Stimulated activated naive CD4-positive, alpha-beta T cell (primary cell): ENCODE results near the gene FES.
"Not testable (repeated sequence)": the region's sequence is repeated elsewhere in the genome, so short reads cannot be mapped to it uniquely, and the experiment has no call there.

Source experiments
- DNase-seq, 6 experiments: peaks; one replicate each; lab custom pipeline; 2025; lab: John Stamatoyannopoulos, UW

FES gene

DNA sequence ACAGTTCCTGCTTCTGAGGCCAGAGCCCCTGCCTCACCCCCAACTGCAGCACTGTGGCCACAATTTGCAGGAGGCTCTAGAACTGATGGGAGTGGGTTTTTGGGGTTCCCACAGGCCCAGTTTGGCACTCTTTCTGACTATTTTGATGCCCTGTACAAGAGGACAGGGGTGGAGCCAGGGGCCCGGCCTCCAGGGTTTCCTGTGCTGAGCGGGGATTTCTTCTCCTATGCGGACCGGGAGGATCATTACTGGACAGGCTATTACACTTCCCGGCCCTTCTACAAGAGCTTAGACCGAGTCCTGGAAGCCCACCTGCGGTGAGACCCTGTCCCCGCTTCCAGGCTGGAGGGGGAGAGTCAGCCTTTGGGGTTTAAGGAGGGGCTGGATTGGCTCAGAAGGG lies 25.7 kb downstream of the FES start:
- DNase-seq, result no peak

DNA sequence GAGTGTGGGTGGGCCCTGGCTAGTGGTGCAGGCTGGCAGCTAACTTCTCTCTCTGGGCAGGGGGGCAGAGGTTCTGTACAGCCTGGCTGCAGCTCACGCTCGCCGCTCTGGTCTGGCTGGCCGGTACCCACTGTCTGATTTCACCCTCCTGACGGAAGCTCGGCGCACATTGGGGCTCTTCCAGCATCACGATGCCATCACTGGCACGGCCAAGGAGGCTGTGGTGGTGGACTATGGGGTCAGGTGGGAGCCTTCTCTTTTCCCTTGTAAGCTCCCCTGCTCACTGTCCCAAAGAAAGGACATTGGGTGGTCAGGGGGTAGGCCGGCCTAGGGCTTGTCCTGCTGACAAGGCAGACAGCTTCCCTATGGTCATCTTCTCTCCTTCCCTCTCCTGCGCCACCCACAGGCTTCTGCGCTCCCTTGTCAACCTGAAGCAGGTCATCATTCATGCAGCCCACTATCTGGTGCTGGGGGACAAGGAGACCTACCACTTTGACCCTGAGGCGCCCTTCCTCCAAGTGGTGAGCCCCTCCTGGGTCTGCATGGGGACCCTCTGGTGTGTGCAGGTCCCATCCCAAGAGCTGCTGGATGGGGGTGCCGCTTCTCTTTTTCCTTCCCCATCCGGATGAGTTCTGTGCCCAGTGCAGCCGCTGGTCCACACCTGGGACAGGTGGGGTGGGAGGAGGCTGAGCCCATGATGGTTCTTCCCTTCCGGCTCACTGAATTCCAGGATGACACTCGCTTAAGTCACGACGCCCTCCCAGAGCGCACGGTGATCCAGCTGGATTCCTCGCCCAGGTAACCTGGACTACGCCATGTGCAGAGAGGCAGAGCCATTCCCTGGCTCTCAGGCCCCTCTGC lies 26.4 kb downstream of the FES start:
- DNase-seq, result no peak

DNA sequence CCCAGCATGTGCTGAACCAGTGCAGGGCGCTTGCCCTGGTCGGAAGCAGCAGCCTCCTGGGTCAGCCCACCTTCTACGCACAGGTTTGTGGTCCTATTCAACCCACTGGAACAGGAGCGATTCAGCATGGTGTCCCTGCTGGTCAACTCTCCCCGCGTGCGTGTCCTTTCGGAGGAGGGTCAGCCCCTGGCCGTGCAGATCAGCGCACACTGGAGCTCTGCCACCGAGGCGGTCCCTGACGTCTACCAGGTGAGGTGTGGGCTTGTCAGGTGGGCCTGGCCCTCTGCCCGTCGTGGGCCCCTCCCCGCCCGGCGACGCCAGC lies 27.0 kb downstream of the FES start:
- no peak for DNase-seq

DNA sequence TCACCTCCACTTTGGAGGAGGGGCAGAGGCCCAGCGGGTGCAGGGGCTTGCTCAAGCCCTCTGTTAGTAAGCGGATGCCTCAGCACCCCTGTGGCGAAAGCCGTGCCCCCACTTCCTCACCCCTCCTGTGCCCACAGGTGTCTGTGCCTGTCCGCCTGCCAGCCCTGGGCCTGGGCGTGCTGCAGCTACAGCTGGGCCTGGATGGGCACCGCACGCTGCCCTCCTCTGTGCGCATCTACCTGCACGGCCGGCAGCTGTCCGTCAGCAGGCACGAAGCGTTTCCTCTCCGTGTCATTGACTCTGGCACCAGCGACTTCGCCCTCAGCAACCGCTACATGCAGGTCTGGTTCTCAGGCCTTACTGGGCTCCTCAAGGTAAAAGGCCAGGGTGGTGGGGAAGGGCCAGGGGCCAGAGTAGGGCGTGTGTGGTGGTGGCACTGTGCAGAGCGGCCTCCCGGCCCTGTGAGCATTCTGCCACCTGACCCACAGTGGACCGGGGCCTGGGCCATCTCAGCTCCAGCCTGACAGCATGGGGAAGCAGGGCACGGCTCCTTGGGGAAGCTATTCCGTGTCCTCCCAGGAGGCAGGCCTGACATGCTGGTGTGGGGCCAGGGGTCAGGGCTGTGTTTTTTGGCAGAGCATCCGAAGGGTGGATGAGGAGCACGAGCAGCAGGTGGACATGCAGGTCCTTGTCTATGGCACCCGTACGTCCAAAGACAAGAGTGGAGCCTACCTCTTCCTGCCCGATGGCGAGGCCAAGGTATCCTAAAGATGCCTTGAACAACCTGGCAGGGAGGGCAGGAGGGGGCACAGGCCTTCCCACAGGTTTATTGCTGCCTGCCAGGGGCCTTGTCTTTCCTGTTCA lies 27.8 kb downstream of the FES start:
- no peak for DNase-seq

DNA sequence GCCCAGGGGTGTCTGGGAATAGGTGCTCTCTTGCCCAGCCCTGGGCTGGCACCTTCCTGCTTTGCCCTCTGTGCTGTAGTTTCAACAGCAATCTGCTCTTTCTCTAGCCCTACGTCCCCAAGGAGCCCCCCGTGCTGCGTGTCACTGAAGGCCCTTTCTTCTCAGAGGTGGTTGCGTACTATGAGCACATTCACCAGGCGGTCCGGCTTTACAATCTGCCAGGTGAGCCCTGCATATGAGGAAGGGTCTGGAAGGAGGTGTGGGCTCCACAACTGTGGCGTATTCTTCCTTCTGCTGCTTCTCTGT lies 28.4 kb downstream of the FES start:
- DNase-seq, result no peak

DNA sequence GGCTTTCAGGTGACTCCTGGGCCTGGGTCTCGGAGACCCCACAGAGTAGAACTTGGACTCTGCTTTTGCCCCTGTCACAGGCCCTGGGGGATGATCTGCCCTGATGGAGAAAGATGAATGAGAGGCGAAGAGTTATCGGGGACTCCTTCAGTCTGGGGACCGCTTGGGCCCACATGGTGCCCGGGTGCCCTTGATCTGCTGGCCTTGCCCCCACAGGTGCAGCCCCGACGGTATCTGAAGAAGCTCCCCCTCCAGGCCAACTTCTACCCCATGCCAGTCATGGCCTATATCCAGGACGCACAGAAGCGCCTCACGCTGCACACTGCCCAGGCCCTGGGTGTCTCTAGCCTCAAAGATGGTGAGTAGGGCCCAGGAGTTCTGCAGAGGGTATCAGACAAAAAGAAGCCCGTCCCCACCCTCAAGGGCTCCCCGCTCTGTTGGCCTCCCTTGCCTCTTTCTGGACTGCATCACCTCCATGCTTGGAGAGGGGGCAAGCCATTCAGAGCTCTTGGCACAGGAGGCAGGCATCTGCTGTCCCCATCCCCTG lies 29.2 kb downstream of the FES start:
- no peak for DNase-seq

DNA sequence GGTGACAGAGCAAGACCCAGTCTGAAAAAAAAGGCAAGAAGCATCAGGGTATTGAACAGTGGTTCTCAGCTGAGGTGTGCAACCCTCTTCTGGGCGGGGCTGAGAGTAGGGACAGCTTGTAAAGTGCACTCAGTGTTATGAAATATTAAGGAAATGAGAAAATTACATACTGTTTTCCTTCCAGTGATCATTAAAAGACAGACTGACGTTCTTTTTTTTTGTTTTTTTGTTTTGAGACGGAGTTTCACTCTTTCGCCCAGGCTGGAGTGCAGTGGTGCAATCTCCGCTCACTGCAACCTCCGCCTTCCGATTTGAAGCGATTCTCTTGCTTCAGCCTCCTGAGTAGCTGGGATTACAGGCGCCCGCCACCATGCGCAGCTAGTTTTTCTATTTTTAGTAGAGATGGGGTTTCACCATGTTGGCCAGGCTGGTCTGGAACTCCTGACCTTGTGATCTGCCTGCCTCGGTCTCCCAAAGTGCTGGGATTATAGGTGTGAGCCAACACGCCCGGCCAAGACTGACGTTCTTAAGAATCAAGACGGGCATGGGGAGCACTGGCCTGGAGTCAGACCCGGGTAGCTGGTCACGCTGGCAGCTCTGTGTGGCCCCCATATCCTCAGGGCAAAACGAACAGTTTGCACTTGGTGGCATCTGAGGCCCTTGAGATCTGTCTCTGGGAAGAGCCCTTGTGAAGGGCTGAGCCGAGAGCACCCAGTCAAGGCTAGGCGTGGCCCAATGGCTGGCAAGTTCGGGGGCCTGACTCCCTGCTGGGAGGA lies 30.2 kb downstream of the FES start:
- no peak for DNase-seq

DNA sequence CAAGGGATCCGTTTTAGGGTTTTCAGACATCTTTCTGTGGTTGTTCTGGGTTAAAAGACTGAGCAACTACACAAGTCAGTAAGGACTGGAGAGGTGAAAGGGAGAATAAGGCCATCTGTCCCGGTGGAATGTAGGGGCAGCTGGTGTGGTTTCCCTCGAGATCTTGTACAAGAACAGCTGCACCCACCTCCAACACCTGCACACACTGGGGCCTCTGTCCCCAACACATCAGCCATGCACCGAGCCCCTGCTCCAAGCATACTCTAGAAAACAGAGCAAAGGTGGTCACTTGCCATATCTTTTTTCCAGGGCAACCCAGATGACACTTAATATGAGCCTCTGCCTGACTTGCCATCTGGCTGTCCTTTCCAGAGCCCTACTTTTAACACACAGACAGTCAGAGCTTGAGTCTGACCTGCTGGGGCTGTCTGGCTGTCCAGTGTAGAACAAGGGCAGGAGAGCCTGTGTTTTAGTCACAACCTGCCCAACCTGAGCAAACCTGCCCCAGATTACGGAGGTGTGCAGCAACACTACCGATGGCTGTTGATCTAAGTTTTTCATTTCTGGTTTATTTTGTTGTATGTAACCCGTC lies 31.0 kb downstream of the FES start:
- no peak for DNase-seq

DNA sequence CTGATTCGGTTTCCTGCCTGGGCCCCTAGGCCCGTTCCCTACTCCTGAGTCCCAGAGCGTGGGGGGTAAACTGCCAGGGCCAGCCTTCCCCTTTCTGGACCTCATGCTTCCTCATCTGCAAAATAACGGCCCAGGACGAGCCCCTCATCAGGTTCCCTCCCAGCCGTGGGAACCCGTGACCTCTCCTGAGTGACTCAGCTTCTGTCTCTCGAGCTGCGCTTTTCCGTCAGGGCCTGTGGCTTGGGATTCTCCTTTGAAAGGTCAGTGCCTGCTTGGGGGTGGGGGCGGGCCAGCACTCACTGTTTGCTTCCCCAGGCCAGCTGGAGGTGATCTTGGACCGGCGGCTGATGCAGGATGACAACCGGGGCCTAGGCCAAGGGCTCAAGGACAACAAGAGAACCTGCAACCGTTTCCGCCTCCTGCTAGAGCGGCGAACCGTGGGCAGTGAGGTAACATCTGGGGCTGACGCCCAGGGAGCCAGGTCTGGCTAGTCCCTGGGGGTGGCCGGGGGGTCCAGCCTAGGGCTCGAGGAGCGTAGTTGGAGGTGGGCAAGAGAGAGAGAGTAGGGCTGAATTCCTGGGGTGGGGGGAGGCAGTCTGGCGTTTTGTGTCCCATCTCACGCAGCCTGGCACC lies 31.6 kb downstream of the FES start:
- DNase-seq, result no peak

DNA sequence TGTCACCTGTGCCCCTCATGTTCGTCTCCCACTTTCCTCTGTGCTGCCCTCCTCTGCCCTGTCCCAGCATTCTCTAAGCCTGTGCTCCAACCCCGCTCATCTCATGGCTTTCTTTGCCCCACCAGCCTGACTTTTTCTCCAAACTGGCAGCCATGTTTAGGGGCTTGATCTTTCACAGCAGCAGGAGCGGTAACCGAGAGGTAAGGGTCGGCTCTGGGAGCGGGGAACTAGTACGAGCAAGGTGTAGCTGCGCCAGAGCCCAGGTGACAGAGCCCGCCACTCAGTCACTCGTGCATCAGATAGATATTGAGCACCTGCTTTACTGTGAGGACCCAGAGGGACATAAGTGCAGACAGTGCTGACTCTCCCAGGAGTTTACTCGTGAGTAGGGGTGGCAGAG lies 32.2 kb downstream of the FES start:
- no peak for DNase-seq

DNA sequence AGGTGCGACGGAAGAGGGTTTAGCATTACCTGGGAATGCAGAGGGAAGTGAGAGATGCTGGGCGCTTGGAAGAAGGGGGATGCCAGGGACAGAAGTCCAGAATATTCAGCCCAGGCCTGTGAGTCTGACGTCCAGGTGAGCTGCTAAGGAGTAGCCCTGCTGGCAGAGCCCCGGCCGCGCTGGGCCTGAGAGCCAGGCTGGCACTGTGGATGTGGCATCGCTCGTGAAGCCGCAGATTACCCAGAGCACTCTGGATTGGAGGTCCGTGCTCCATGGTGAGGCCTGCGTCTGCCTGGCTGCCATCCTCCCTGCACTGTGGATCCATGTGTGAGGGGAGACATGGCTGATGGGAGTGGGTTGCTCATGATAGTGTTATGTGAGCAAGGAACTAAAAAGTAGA lies 33.3 kb downstream of the FES start:
- DNase-seq, result no peak

DNA sequence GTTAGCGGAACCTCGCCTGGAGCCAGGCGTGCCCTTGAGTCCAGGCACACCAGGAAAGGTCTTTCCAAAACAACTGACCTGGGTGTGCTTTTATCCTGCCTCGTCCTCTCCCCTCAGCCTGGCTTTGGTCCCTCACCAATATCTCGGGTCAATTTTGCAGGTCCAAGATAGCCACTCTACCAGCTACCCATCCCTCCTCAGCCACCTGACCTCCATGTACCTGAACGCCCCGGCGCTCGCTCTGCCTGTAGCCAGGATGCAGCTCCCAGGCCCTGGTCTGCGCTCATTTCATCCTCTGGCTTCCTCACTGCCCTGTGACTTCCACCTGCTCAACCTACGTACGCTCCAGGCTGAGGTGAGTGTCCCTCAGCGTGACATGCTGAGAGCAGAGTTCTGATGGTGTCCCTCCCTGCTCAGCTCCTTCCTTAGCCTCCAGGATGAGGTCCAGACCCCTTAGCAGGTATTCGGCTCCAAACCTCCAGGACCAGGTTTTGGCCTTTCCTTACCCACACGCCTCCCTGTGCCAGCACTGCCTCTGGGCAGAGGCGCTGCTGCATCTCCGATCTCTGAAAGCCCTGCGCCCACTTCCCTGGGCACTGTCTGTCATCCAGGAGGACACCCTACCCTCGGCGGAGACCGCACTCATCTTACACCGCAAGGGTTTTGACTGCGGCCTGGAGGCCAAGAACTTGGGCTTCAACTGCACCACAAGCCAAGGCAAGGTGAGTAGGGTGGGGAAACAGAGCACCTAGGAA lies 33.9 kb downstream of the FES start:
- DNase-seq, result no peak

DNA sequence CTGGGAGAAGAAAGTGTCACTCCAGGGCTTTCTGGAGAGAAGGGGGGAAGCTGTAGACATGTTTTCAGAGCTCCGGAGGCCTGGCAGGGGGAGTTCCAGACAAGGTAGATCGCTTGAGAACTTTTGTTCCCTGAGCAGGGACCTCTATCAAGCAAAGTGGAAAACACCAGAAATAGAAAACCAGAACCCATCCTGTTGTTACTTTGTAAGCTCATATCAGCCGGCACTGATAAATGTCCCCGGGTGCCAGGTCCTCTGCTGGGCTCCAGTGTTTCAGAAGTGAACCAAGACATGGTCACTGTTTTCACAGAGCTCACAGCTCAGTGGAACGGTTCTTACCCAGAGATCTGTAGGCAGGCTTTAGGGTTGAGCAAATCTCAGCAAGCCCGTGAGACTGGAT lies 34.5 kb downstream of the FES start:
- DNase-seq, result no peak

DNA sequence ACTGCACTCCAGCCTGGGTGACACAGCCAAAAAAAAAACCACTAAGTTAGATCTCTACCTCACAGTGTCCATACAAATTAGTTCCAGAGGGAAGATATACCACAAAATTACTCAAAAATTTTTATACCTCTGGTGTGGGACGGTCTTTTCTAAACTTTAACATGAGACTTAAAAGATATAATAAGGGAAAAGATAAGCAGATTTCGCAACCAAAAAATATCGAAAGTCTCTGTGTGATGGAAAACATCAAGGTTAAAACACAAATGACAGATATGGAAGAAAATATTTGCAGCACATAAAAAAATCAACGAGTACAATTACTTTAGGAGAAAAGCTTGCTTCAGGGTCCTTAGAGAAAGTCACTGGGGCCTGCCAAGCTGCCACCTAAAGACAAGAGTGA lies 37.6 kb downstream of the FES start:
- no peak for DNase-seq

DNA sequence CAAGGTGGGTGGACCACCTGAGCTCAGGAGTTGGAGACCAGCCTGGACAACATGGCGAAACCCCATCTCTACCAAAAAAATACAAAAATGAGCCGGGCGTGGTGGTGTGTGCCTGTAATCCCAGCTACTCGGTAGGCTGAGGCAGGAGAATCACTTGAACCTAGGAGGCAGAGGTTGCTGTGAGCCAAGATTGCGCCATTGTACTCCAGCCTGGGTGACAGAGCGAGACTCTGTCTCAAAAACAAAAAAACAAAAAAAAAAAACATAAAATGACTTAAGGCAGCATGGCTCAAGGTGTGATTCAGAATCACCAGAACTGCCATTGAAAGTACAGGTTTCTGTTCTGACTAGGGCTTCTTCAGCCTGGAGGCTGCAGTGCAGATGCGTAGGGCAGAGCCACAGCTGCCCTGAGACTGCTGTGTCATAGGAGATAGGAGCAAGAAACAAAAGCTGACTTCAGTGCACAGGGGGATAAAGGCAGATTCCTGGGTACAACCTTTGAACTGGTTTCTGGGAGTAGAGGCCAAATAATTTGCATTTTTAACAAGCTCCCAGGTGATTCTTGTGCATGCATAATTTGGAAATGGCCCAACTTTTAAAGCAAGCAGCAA lies 38.5 kb downstream of the FES start:
- not testable (repeated sequence) for DNase-seq

DNA sequence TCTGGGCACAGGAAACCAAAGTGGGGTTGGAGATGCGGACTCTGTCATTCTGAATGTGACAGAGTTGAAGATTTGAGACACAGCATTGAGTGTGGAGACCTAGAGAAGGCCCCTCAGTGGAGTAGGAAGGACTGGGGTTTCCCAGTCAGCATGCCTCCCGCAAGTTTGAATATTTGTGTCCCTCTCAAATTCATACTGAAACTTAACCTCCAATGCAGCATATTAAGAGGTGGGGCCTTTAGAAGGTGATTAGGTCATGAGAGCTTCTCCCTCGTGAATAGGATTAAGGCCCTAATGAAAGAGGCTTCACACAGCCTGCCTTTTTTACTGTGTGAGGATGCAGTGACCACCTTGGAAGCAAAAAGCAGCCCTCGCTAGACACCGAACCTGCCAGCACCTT lies 40.1 kb downstream of the FES start:
- DNase-seq, result no peak

DNA sequence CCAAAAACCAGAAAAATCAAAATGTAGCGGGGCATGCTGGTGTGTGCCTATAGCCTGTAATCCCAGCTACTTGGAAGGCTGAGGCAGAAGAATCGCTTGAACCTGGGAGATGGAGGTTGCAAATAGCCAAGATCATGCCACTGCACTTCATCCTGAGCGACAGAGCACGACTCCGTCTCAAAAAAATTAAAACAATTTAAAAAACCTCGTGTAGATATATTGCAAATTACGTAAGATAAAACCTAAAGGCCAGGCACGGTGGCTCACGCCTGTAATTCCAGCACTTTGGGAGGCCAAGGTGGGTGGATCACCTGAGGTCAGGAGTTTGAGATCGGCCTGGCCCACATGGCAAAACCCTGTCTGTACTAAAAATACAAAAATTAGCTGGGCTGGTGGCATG lies 42.5 kb downstream of the FES start:
- DNase-seq, result not testable (repeated sequence)

DNA sequence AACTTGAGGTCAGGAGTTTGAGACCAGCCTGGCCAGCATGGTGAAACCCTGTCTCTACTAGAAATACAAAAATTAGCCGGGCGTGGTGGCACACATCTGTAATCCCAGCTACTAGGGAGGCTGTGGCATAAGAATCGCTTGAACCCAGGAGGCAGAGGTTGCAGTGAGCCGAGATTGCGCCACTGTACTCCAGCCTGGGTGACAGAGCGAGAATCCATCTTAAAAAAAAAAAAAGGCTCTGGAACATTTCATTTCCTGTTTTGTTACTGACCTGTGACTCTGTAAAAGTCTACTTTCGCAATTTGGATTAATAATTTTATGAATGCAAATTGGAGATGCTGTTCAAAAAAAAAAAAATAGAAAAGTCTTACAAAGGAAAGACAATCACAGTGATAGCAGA lies 43.8 kb downstream of the FES start:
- not testable (repeated sequence) for DNase-seq

DNA sequence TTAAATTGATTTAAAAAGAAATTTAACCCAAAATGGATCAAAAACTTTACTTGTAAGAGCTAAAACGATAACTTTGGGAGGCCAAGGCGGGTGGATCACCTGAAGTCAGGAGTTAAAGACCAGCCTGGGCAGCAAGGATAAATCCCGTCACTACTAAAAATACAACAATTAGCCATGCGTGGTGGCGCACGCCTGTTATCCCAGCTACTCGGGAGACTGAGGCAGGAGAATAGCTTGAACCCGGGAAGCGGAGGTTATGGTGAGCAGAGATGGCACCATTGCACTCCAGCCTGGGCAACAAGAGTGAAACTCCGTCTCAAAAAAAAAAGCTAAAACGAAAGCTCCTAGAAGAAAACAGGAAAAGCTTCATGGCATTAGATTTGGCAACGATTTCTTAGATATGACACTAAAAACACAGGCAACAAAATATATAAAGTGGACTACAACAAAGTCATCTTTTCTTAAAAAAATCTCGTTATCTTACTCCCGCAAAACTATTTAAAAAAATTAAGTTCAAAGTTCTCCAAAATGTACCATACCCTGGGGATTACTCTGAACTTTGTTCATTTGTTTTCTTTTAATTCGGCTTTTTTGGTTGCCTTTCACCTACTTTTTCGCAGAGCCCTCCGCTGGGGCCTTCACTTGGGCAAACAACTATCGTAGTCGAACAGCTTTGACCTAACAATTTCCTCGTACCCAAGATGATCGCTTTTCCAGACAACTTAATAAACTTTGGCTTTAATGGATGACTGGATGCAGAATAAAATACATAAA lies 45.1 kb downstream of the FES start:
- no peak for DNase-seq
